ENCODE results near the gene CISTR. TPM values are rescaled to one million over a fixed set of nuclear protein-coding genes. Genes with fewer than 3 reads are reported as not detected.

CISTR gene
- total and polyA plus RNA-seq, 8 donors: not detected

GRCh38 chr12:53727310-53728041 is 24.3 kb downstream of the CISTR start, which contains the start of gene CALCOCO1:
Gene CALCOCO1, minus strand, starts transcription at chr12:53727452. Its CDS starts 2,210 bp downstream, at chr12:53725242.
- 0 to 1% (median 0%) methylated on average over 26 to 38 of the region's 38 CpGs for WGBS, 5 donors
- Histone ChIP-seq H3K4me3 (peak within 1 kb of the TSS; percentile 77 to 96 (median 88)), H3K9me3 (no peaks in the 10 kb centered on the region), H3K27ac (peak within 1 kb of the TSS; percentile 52 to 86 (median 82)), H3K4me1 (peaks cover 14 to 29% (median 23%) of the 10 kb centered on the region in 4 donors), H3K27me3 (no peaks in the 10 kb centered on the region), H3K36me3 (peaks cover 22 to 28% (median 27%) of the 10 kb centered on the region in 4 donors)
- peak; percentile 98 to 100 for DNase-seq
- peak in 1 of 4 donors; percentile 31 for TF ChIP-seq POLR2A (IDR thresholded peaks at IDR 0.05)
- no peak for TF ChIP-seq EP300 (IDR thresholded peaks at IDR 0.05)
- TF ChIP-seq POLR2AphosphoS5 (IDR thresholded peaks at IDR 0.05): peak; percentile 21 to 87 (median 35)
- TF ChIP-seq CTCF (IDR thresholded peaks at IDR 0.05): no peak
- intact Hi-C loops (cut with DNase I; ENCODE audit: low total_unique reads): no loop called here

- Histone ChIP-seq H3K27ac (peak overlapping the region; percentile 49 to 86 (median 82)), H3K4me3 (peak overlapping the region; percentile 77 to 96 (median 88)), H3K4me1 (peaks cover 14 to 29% (median 23%) of the 10 kb centered on the region in 4 donors), H3K27me3 (no peaks in the 10 kb centered on the region), H3K9me3 (no peaks in the 10 kb centered on the region), H3K36me3 (peaks cover 28 to 34% (median 33%) of the 10 kb centered on the region in 4 donors)
- intact Hi-C loops (cut with DNase I; ENCODE audit: low total_unique reads): no loop called here
- TF ChIP-seq CTCF (IDR thresholded peaks at IDR 0.05) (no peak), EP300 (IDR thresholded peaks at IDR 0.05) (no peak), POLR2A (IDR thresholded peaks at IDR 0.05) (no peak), POLR2AphosphoS5 (IDR thresholded peaks at IDR 0.05) (no peak)
- DNase-seq: peak in 1 of 2 donors; percentile 58
- 0 to 2% (median 1%) methylated on average over 14 to 15 of the region's 15 CpGs for WGBS, 5 donors
These were observed 24.9 kb downstream of the CISTR start for GRCh38 chr12:53726946-53727309.

DNA sequence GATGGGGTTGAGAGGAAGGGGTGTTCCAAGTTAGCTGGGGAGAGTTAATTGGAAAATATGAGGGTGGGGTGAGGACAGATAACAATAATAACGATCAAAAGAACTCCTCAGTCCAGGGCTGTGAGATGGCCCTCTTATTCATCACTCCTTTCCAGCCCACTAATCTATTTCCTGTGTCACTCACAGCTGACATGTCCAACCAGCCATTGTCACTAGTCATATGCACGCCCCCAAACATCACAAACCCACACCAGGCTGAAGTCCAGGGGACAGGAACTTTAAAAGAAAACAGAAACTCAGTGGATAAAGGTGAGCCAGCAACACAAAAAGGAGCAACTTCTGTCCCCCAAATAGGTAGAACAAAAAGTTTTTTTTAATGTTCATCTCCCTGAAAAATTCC is 25.4 kb downstream of the CISTR start:
- H3K4me3 ChIP-seq: peak overlapping the region; percentile 77 to 96 (median 88)
- H3K9me3 ChIP-seq: no peaks in the 10 kb centered on the region
- peaks cover 14 to 29% (median 23%) of the 10 kb centered on the region in 4 donors for H3K4me1 ChIP-seq
- H3K27me3 ChIP-seq: no peaks in the 10 kb centered on the region
- DNase-seq: no peak
- peak overlapping the region in 2 of 5 donors; percentile 82 to 86 for H3K27ac ChIP-seq
- intact Hi-C loops (cut with DNase I; ENCODE audit: low total_unique reads): no loop called here
- peaks cover 33 to 40% (median 39%) of the 10 kb centered on the region in 4 donors for H3K36me3 ChIP-seq
- TF ChIP-seq EP300 (IDR thresholded peaks at IDR 0.05): no peak
- TF ChIP-seq POLR2A (IDR thresholded peaks at IDR 0.05): no peak
- no peak for TF ChIP-seq POLR2AphosphoS5 (IDR thresholded peaks at IDR 0.05)
- TF ChIP-seq CTCF (IDR thresholded peaks at IDR 0.05): no peak
- WGBS, 5 donors: 11 to 20% (median 13%) methylated on average over 2 of the region's 2 CpGs

DNA sequence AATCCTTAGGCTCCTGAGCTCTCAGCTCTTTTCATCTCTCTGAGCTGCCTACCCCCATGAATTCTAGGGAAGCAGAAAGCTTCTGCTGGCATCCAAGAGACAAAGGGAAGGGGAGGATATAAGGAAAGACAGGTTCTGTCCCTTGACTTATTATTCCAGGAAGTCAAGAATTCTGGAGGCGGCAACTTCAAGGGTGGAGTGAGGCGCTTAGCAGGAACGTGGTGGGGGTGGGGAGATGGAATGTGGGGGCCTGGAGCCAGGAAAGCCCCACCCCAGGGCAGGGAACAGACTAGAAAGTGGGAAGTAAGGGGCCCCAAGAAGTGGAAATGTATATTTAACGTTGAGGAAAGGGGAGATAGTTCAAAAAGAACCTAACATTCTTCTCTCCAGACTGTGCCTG is 26.0 kb downstream of the CISTR start:
- Histone ChIP-seq H3K4me3 (peak overlapping the region; percentile 77 to 96 (median 88)), H3K27me3 (no peaks in the 10 kb centered on the region), H3K27ac (peak overlapping the region in 1 of 5 donors; percentile 86), H3K36me3 (peaks cover 38 to 45% (median 44%) of the 10 kb centered on the region in 4 donors), H3K4me1 (peaks cover 14 to 29% (median 23%) of the 10 kb centered on the region in 4 donors), H3K9me3 (no peaks in the 10 kb centered on the region)
- TF ChIP-seq EP300 (IDR thresholded peaks at IDR 0.05) (no peak), CTCF (IDR thresholded peaks at IDR 0.05) (no peak), POLR2A (IDR thresholded peaks at IDR 0.05) (no peak), POLR2AphosphoS5 (IDR thresholded peaks at IDR 0.05) (no peak)
- intact Hi-C loops (cut with DNase I; ENCODE audit: low total_unique reads): no loop called here
- 10 to 27% (median 21%) methylated on average over 4 of the region's 4 CpGs for WGBS, 5 donors
- DNase-seq: peak; percentile 49 to 61

Measured in stomach (tissue), 9 donors.